Heart left ventricle (tissue), 16 donors: ENCODE data around the gene CCS. TPM values are rescaled to one million over a fixed set of nuclear protein-coding genes. Genes with fewer than 3 reads are reported as not detected.
A peak's percentile ranks its signal among the peaks of the same experiment; 100 is the strongest.

Source experiments
- ATAC-seq, 4 donors: fragments of 200-7000 bp; cut with Tn5 transposase; one replicate each; pipeline ENCODE4 v1.9.1; 2020 to 2022; ENCODE audit warnings: moderate library complexity in 4 of 4, mild to moderate bottlenecking in 3 of 4, moderate number of reproducible peaks in 1 of 4
- DNase-seq, 5 donors: peaks; one replicate each; pipeline ENCODE4 v3.0.0-alpha.2; 2020
- H3K27ac ChIP-seq, 12 donors: fragments of 200-600 bp; sonication (generic) in 4 of 12; one replicate each; pipeline versions ENCODE4 v1.5.0 to v1.8.0; 2016 to 2022; ENCODE audit warnings: mild to moderate bottlenecking in 2 of 12
- H3K27me3 ChIP-seq, 9 donors: fragments of 200-600 bp; sonication (generic) in 2 of 9; one replicate each; pipeline versions ENCODE4 v1.5.1 to v1.8.0; 2016 to 2022; ENCODE audit warnings: mild to moderate bottlenecking in 3 of 9
- H3K36me3 ChIP-seq, 9 donors: fragments of 200-600 bp; sonication (generic) in 2 of 9; one replicate each; pipeline versions ENCODE4 v1.5.0 to v1.8.0; 2018 to 2022; ENCODE audit warnings: mild to moderate bottlenecking in 2 of 9
- H3K4me1 ChIP-seq, 12 donors: fragments of 200-600 bp; sonication (generic) in 4 of 12; one replicate each; pipeline versions ENCODE4 v1.5.0 to v1.8.0; 2016 to 2022; ENCODE audit warnings: mild to moderate bottlenecking in 3 of 12
- H3K4me3 ChIP-seq, 12 donors: fragments of 200-600 bp; sonication (generic) in 4 of 12; one replicate each; pipeline versions ENCODE4 v1.5.0 to v1.8.0; 2017 to 2022; ENCODE audit warnings: mild to moderate bottlenecking in 9 of 12, moderate library complexity in 4 of 12
- H3K9me3 ChIP-seq, 12 donors: fragments of 200-600 bp; sonication (generic) in 4 of 12; one replicate each; pipeline versions ENCODE4 v1.5.0 to v1.8.0; 2016 to 2022; ENCODE audit warnings: mild to moderate bottlenecking in 1 of 12
- POLR2A ChIP-seq, 2 donors: fragments of 450-650 bp; IDR thresholded peaks; one replicate each; pipeline ENCODE4 v1.6.1; 2017; ENCODE audit warnings: antibody characterized with exemption in 2 of 2, mild to moderate bottlenecking in 2 of 2, moderate library complexity in 2 of 2
- WGBS, 4 donors: extraction: QIAGEN DNeasy Blood & Tissue Kit in 2 of 4; methylation state at CpG; one replicate each; pipeline versions ENCODE4 v1.1.5 to v1.1.7; 2013 to 2018; 5-methylcytosine and 5-hydroxymethylcytosine counted together
- intact Hi-C, 10 donors: fragments of 100-400 bp; cut with DNase I; formaldehyde crosslinking; loops; one replicate each; pipeline versions ENCODE4 v1.11.1 to v1.14.2; 2022
- polyA plus RNA-seq, 2 donors: library from polyadenylated mRNA; stranded (reverse); fragments of 200-250 nt; gene quantifications; one replicate each; pipeline ENCODE4 v1.2.3, GENCODE V29; 2013
- total RNA-seq, 9 donors: library from RNA; depleted of rRNA in 2 of 9; stranded (reverse); fragments of >200 nt in 2 of 9; fragmentation: NEBNext Ultra II Directional in 3 of 9; extraction: Animal tissue kit (Norgen Biotek cat#: 25700) in 3 of 9; gene quantifications; one replicate each; pipeline versions ENCODE4 v1.1.0 to v1.2.4, GENCODE V29; 2016 to 2023
- TF ChIP-seq, protein P1 (sequence below), 12 donors: fragments of 200-600 bp; sonication (generic) in 4 of 12; IDR thresholded peaks; one replicate each; pipeline versions ENCODE4 v1.5.0 to v1.8.0; 2018 to 2022; ENCODE audit warnings: antibody characterized with exemption in 12 of 12, mild to moderate bottlenecking in 5 of 12
- donor health status: ischemic (EF 13 %, LVEDD 7.1; RV severe dilation, severe dysfunction).
- donor health status: healthy with polysubstance abuse.
- donor health status: DM: no; HTN: yes; CAD: no.
- donor health status: DM: no; HTN: no; CAD: no.
- donor health status: ischemic (EF 25% LVEDD 6.9; RV normal size, moderate dysfunction).
- donor health status: ischemic (EF 25% LVEDD 5.7; RV mildly dilated, moderate dysfunction).
- donor health status: healthy.
- donor health status: DM: yes; HTN: yes; CAD: no.
- donor health status: ischemic (EF 35%, LVEDD 5.7; RV mildly dilated, moderate dysfunction).
- donor health status: nonischemic (EF 11% LVEDD 7.7; RV severe dilation, severe dysfunction).
- donor health status: DM: yes; HTN: yes; CAD: no.
- donor health status: PGD.
- donor health status: ischemic (EF 29% LVEDD 5.4; RV normal size, mild dysfunction).
- donor health status: nonischemic (EF 23%, LVEDD 6.1; RV moderate dilation, normal function).

The CCS gene
- total and polyA plus RNA-seq, 11 donors, result 13.9 to 41.1 (median 20.1) TPM

DNA sequence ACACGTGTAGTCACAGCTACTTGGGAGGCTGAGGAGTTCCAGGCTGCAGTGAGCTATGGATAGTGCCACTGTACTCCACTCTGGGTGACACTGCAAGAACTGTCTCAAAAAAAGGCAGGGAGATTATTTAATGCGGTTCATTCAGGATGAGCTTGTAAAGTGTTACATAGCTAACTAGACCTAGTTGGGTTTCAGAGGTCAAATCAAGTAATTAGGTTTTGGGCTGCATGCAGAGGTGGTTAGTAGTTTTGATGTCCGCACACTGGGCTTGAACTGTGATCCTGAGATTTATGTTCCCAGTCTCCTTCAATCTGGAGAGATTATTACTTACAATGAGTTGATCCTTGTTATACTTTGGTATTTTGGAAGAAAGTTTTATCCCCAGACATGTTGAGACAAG, 43.4 kb downstream of the CCS start:
- DNase-seq (no peak), ATAC-seq (no peak)
- Histone ChIP-seq H3K27me3 (no peaks in the 10 kb centered on the region), H3K9me3 (no peaks in the 10 kb centered on the region), H3K4me3 (no peak overlapping the region), H3K27ac (no peak overlapping the region), H3K4me1 (peaks cover 11 to 49% (median 29%) of the 10 kb centered on the region in 12 donors), H3K36me3 (peaks cover 0 to 52% (median 28%) of the 10 kb centered on the region in 9 donors)
- intact Hi-C loops, result loop anchor here in 1 of 10 donors (5.0 kb wide), 1 partner anchor 41 kb away; the partner anchor contains the start of gene RBM4B
- no peak for TF ChIP-seq POLR2A (IDR thresholded peaks at IDR 0.05)
- TF ChIP-seq, protein P1, sequence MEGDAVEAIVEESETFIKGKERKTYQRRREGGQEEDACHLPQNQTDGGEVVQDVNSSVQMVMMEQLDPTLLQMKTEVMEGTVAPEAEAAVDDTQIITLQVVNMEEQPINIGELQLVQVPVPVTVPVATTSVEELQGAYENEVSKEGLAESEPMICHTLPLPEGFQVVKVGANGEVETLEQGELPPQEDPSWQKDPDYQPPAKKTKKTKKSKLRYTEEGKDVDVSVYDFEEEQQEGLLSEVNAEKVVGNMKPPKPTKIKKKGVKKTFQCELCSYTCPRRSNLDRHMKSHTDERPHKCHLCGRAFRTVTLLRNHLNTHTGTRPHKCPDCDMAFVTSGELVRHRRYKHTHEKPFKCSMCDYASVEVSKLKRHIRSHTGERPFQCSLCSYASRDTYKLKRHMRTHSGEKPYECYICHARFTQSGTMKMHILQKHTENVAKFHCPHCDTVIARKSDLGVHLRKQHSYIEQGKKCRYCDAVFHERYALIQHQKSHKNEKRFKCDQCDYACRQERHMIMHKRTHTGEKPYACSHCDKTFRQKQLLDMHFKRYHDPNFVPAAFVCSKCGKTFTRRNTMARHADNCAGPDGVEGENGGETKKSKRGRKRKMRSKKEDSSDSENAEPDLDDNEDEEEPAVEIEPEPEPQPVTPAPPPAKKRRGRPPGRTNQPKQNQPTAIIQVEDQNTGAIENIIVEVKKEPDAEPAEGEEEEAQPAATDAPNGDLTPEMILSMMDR (IDR thresholded peaks at IDR 0.05), result no peak
- 71 to 82% (median 82%) methylated on average over 3 of the region's 3 CpGs for WGBS, 4 donors

DNA sequence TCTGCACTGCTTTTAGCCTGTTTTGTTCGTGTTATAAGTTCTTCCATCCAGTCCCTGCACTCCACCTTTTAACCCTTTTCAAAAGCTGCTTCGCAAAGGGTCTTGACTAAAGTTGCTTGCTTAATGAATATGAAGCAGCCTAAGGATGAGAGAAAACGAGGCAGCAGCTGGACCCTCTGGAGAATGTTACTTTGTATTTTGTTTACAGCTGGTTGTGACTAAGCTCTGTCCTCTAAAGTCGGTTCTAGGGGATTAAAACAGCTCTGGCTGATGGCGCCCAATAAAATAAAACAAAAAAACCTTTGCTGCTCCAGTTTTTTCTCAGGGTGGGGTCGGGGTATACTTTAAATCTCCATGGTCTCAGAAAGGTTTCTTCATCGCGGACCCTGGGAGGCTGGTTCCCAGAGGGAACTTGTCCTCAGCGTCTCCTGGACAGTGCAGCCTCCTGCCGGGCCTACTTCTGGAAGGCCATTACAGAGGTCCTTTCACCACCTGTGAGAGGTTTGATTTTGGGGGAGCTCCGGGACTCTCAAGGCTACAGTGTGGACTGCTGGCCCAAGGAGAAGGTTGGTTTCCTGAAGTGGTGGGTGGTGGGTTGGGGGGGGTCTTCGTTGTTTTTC, 44.7 kb downstream of the CCS start:
- Histone ChIP-seq H3K36me3 (peaks cover 0 to 52% (median 37%) of the 10 kb centered on the region in 9 donors), H3K9me3 (no peaks in the 10 kb centered on the region), H3K27ac (peak overlapping the region in 10 of 12 donors; percentile 31 to 93 (median 72)), H3K4me1 (peaks cover 17 to 61% (median 42%) of the 10 kb centered on the region in 12 donors), H3K27me3 (no peaks in the 10 kb centered on the region), H3K4me3 (peak overlapping the region; percentile 21 to 94 (median 75))
- 43 to 46% (median 44%) methylated on average over 12 of the region's 12 CpGs for WGBS, 4 donors
- TF ChIP-seq, protein P1 (IDR thresholded peaks at IDR 0.05), result no peak
- peak in 2 of 4 donors; percentile 1 to 4 for ATAC-seq
- intact Hi-C loops, result loop anchor here in 5 of 10 donors (1.0 to 5.0 kb wide), 7 partner anchors 18 to 57 kb away; partner anchors contain the start of genes RBM14 (in 2 of the 5) and RBM4B (in 2 of the 5)
- no peak for DNase-seq

DNA sequence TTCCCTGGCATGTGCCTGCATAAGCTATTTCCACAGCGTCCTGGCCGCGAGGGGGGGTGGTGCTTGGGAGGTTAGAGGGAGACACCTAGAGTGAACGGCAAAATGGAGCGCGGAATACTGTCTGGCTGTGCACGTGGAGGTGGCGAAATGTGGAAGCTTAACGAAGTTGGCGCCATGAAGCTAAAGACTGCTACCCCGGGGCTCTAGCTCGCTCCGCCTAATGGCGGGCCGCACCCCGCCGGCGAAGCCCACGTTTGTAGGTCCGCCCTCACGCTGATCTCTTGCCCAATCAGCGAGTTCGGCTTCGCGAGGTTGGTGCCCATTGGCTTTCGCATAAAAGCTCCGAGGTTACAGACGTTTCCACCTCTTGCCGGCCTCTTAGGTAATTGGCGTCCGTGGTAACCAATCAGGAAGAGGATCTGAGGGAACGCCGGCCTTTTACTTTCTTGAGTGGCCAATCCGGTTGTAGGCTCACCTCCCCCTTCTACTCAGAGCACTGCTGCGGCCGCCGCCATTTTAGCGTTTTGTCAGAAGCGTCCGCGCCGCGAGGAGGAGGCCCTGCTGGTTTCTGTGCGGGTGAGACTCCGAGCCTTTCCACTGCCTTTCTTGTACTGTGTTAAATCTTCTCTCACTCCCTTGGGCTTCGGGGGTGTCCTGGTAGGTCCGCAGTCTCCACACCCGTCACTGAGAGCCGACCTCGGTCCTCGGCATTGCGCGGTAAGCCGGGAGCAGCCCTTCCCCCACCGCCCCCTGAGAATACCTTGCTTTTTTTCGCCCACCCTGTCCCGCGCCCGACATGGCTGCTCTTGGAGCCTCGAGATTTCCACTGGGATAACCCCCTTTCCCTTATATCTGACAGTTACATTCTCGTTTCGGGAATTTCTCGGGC, 45.4 kb downstream of the CCS start, which contains the start of gene RBM4:
TSS of gene RBM4 (plus strand) at position 527 of the 889 bp plus-strand sequence. CDS start 1,009 bp downstream, outside the sequence.
- Histone ChIP-seq H3K4me1 (peaks cover 17 to 64% (median 49%) of the 10 kb centered on the region in 12 donors), H3K27me3 (no peaks in the 10 kb centered on the region), H3K4me3 (peak within 1 kb of the TSS; percentile 56 to 94 (median 75)), H3K9me3 (no peaks in the 10 kb centered on the region), H3K27ac (peak within 1 kb of the TSS; percentile 43 to 93 (median 88)), H3K36me3 (peaks cover 0 to 52% (median 39%) of the 10 kb centered on the region in 9 donors)
- intact Hi-C loops, result loop anchor here in 5 of 10 donors (1.0 to 5.0 kb wide), 6 partner anchors 22 to 58 kb away; partner anchors contain the start of genes RBM14 (in 2 of the 5) and RBM4B (in 2 of the 5)
- WGBS, 4 donors, result 0 to 1% (median 1%) methylated on average over 45 to 63 of the region's 63 CpGs
- DNase-seq, result peak; percentile 96 to 99 (median 98)
- TF ChIP-seq, protein P1 (IDR thresholded peaks at IDR 0.05), result peak in 3 of 12 donors; percentile 9 to 30 (median 28)
- peak; percentile 59 to 83 for TF ChIP-seq POLR2A (IDR thresholded peaks at IDR 0.05)
- peak; percentile 97 to 99 (median 98) for ATAC-seq
